Hippocampal formation (tissue), 2 donors: ENCODE results near the gene TBC1D8B.

ENCODE experiments used
- DNase-seq, 2 donors: peaks; one replicate each; lab custom pipeline; 2025; lab: John Stamatoyannopoulos, UW

The TBC1D8B gene

GRCh38 chrX:106898462-106898861, 96.0 kb downstream of the TBC1D8B start:
- no peak for DNase-seq

DNA sequence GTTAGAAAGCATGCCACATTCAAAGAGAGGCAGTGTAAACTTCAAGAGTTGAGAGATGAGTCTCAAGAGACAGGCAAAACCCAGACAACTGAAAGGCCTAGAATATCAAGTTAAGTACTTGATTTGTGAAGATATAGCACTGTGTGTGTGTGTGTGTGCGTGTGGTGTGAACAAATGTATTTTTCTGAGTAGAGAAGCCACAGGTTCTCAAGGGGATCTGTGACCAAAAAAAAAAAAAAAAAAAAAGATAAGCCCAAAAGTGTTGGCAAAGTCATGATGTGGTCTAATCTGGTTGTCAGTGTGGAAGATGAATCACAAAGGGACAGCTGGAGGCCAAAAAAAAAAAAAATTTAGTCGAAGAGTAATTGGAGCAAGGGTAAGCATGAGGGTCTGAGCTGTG, 96.8 kb downstream of the TBC1D8B start:
- DNase-seq = no peak

DNA sequence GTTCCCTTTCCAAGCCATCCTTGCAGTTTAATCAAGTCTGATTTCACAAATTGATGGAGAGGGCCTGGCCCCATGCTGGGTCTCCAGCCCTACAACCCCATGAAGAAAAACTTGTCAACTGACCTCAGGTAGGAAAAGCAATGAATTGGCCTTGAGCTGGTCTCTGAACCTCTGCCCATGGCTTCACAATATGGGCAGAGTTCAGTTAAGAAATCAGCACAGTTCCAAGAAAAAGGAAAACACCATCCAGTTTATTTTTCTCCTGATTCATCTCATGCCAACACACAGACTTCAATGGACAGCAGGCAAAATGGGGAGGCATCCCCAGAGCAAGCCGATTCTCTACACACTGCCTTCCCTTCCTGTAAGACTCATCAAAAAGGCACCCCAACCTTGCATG, 97.4 kb downstream of the TBC1D8B start:
- no peak for DNase-seq

DNA sequence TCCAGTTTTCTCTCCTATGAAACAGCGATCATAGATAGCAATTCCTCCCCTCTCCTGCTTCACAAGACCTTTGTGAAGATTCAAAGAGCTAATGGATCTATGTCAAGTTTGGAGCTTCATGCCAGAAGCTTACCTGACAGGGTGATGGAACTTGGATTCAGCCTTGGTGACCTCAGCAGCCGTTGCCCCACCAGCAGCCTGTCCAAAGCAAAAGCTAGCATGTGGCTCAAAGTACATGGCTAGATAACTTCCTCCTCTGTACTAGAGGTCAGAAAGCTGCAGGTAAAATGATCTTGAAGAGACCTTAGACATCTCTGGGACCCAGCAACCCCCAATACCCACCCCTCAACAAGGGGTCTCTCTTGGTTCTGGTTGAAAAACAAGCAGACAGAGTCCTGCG, 98.9 kb downstream of the TBC1D8B start:
- DNase-seq = no peak

DNA sequence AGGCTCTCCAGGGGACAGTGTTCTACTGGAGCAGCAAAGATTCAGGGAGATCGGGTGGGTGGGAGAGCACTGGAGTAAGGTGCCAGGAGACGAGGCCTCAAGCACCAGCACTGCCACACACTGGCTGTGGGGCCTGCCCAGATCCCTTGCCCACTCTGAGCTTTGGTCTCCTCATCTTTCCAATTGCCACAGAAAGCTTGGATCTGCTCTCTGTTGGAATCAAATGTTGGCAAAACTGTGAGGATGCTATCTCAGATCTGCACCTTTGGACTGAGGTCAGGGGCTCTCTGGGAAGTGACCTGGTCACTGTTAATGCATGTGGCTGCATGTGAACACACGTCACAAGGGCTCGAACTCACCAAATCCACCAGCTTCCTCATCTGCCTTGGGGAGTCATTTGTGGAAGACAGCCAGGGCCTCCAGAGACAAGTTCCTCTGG, 99.3 kb downstream of the TBC1D8B start:
- DNase-seq = no peak

GRCh38 chrX:106902684-106903083, 100.2 kb downstream of the TBC1D8B start:
- DNase-seq = no peak

DNA sequence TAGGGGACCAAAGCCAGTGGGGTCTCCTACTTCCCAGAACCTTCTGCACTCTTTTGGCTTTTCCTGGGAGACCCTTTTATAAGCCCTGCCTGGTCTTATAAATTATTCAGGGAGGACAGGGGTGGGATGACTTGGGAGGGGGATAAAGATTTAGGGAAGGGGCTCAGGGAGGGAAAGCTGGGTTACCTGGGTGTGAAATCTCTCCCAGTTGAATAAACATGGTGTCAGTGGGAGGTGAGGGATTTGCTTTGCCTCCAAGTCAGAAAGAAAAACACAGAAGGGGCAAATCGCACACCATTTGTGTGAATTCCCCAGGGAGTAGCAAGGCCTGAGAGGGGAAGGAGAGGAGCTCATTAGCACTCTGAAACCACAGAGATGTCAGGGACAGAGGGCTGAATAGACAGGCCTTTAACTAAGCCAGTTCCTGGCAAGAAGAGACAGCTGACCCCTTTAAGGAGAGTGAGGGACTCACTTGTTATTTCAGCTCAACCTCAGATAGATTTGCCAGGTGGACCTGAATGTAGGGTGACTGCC, 100.9 kb downstream of the TBC1D8B start, which contains the start of gene RIPPLY1:
Gene RIPPLY1, minus strand, starts transcription at position 51 of the 534 bp plus-strand sequence. CDS start 54 bp downstream, outside the sequence.
- no peak for DNase-seq

DNA sequence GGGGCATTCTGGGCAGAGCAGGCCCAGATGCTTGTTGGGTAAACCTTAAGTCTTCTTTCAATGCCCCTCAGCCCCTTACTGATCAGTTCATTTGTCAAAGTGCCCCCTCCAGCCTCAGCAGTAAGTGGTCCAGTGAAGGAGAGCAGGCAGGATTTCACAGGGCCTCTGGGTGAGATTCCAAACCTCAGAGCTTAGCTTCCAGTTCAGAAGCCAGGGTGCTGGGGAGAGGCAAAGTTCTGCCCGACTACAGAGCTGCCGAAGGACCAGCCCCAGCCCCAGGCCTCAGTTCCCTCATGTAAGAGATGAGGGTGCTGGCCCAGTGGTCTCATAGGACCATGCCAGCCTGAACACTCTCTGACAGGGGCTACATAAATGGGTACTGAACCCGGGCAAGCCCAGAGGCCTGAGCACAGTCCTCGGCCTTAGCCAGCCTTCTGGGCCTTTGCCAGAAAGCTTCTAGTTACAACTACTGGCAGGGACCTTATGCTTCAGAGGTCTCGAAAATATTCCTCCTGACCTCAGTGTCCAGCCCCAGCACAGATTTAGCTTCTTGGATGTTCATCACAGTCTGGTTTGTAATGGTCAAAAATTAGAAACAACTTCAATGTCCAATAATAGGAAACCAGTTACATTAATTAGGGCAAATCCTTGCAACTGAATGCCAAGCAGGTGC, 101.5 kb downstream of the TBC1D8B start:
- no peak for DNase-seq

- no peak for DNase-seq
These were observed 102.7 kb downstream of the TBC1D8B start for GRCh38 chrX:106905064-106905708.

DNA sequence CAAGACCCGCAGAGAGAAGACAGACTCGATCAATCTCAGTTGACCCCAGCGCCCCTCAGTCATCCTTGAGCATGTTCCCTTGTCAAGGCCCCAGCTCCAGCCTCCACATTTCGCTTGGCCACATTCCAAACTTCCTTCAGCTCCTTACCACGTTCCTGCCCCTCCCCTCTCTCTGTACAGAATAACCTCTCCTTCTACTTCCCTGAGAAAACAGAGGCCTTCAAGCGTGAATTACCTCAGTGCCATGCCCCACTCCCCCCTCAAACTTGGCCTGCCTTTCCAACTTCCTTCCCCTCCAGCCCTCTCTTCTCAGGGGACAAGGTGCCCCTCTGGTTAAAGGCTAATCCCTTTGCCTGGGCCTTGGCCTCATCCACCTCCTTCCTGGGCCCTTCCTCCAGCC, 103.9 kb downstream of the TBC1D8B start:
- no peak for DNase-seq

GRCh38 chrX:106912864-106913263, 110.4 kb downstream of the TBC1D8B start:
- DNase-seq = no peak

GRCh38 chrX:106917830-106918500, 115.5 kb downstream of the TBC1D8B start:
- DNase-seq = no peak

- DNase-seq = no peak
These were observed 117.5 kb downstream of the TBC1D8B start, which contains the start of gene CLDN2 for GRCh38 chrX:106919932-106920452. Gene CLDN2, plus strand, starts transcription at chrX:106920402. Its CDS starts 7,827 bp downstream, at chrX:106928229.

GRCh38 chrX:106921637-106922036, 119.2 kb downstream of the TBC1D8B start:
- no peak for DNase-seq
